ENCODE results near the gene C9orf40. TPM values are rescaled to one million over a fixed set of nuclear protein-coding genes. Genes with fewer than 3 reads are reported as not detected.

Gene C9orf40
- total RNA-seq, 1 donor from 2014 or later, result 3.2 TPM

GRCh38 chr9:74979844-74980243 is 27.1 kb upstream of the C9orf40 start:
- FAIRE-seq (no peak), DNase-seq (ENCODE audit: low read depth) (no peak)
- no peak overlapping the region for H3K4me3 ChIP-seq (ENCODE audit: low read depth, low read length)
- H3K36me3 ChIP-seq (ENCODE audit: control insufficient read depth, insufficient read depth, low read length), result no peaks in the 10 kb centered on the region
- TF ChIP-seq, protein P1, sequence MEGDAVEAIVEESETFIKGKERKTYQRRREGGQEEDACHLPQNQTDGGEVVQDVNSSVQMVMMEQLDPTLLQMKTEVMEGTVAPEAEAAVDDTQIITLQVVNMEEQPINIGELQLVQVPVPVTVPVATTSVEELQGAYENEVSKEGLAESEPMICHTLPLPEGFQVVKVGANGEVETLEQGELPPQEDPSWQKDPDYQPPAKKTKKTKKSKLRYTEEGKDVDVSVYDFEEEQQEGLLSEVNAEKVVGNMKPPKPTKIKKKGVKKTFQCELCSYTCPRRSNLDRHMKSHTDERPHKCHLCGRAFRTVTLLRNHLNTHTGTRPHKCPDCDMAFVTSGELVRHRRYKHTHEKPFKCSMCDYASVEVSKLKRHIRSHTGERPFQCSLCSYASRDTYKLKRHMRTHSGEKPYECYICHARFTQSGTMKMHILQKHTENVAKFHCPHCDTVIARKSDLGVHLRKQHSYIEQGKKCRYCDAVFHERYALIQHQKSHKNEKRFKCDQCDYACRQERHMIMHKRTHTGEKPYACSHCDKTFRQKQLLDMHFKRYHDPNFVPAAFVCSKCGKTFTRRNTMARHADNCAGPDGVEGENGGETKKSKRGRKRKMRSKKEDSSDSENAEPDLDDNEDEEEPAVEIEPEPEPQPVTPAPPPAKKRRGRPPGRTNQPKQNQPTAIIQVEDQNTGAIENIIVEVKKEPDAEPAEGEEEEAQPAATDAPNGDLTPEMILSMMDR (IDR thresholded peaks at IDR 0.05; ENCODE audit: insufficient read depth, low read length, severe bottlenecking), result no peak
- no peaks in the 10 kb centered on the region for H3K27me3 ChIP-seq (ENCODE audit: control insufficient read depth, insufficient read depth, low read length)

DNA sequence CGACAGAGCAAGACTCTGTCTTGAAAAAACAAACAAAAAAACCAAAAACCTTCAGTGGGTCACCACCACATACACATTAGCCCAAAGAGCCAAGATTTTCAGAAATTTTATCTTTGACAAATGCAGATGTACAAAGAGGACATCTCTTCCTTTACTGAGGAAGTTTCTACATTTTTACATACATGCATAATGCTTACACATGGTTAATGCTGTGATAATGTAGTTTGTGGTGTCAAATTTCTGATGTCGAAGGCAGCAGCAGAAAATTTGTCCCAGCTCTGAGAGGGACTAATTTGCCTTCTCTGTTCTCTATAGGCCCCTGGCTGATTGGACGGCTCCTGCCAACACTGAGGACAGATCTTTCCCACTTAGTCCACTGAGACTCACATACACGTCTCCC is 24.6 kb upstream of the C9orf40 start:
- TF ChIP-seq, protein P1 (IDR thresholded peaks at IDR 0.05; ENCODE audit: insufficient read depth, low read length, severe bottlenecking), result no peak
- no peaks in the 10 kb centered on the region for H3K27me3 ChIP-seq (ENCODE audit: control insufficient read depth, insufficient read depth, low read length)
- H3K36me3 ChIP-seq (ENCODE audit: control insufficient read depth, insufficient read depth, low read length), result no peaks in the 10 kb centered on the region
- FAIRE-seq, result no peak
- no peak for DNase-seq (ENCODE audit: low read depth)
- no peak overlapping the region for H3K4me3 ChIP-seq (ENCODE audit: low read depth, low read length)

DNA sequence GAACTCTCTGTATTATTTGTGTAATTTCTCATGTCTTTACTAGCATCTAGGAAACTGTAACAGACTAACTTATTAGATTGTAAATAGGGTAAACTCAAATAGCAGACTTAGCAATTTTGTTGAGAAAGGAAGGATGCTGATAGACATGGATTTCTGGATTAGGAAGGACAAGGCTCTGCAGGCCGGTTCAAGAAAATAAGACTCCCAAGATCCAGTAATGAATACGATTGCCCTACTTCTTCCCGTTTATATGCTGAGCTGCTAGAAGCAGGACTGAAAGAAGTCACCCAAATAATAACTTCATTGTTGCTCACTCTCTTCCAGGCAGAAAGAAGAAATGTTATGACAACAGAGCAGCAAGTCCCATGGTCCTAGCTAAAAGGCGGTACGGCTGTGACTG is 22.8 kb upstream of the C9orf40 start:
- TF ChIP-seq, protein P1 (IDR thresholded peaks at IDR 0.05; ENCODE audit: insufficient read depth, low read length, severe bottlenecking), result no peak
- H3K27me3 ChIP-seq (ENCODE audit: control insufficient read depth, insufficient read depth, low read length), result no peaks in the 10 kb centered on the region
- FAIRE-seq (no peak), DNase-seq (ENCODE audit: low read depth) (no peak)
- no peaks in the 10 kb centered on the region for H3K36me3 ChIP-seq (ENCODE audit: control insufficient read depth, insufficient read depth, low read length)
- no peak overlapping the region for H3K4me3 ChIP-seq (ENCODE audit: low read depth, low read length)

DNA sequence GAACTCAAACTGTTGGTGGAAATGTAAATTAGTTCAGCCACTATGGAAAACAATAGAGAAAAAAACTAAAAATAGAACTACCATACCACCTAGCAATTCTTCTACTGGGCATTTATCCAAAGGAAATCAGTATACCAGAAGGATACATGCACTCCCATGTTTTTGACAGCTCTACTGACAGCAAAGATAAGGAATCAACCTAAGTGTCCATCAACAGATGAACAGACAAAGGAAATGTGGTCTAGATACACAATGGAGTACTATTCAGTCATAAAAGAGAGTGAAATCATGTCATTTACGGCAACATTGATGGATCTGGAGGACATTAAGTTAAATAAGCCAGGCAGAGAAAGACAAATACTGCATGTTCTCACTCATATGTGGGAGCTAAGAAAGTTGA is 21.8 kb upstream of the C9orf40 start:
- DNase-seq (ENCODE audit: low read depth), result no peak
- Histone ChIP-seq H3K36me3 (ENCODE audit: control insufficient read depth, insufficient read depth, low read length) (no peaks in the 10 kb centered on the region), H3K4me3 (ENCODE audit: low read depth, low read length) (no peak overlapping the region), H3K27me3 (ENCODE audit: control insufficient read depth, insufficient read depth, low read length) (no peaks in the 10 kb centered on the region)
- FAIRE-seq, result no peak
- TF ChIP-seq, protein P1 (IDR thresholded peaks at IDR 0.05; ENCODE audit: insufficient read depth, low read length, severe bottlenecking), result no peak

DNA sequence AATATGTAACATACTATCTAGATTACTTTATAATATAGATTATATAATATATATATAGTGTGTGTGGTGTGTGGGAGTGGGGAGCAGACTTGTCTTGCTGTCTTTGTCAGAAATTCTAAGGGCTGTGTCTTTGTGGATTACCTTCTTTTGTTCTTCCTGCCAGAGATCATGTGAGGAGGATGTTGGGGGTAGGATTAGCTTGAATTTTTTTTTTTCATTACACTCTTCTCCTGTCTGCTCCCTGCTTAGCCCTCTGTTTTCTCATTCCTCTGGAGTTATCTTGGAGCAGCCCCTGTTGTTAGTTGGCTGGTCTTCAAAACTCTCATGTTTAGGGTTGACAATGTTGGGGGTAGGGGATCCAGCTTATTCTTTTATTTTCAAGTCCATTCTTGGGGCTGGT is 21.0 kb upstream of the C9orf40 start:
- Histone ChIP-seq H3K27me3 (ENCODE audit: control insufficient read depth, insufficient read depth, low read length) (no peaks in the 10 kb centered on the region), H3K36me3 (ENCODE audit: control insufficient read depth, insufficient read depth, low read length) (no peaks in the 10 kb centered on the region), H3K4me3 (ENCODE audit: low read depth, low read length) (no peak overlapping the region)
- no peak for DNase-seq (ENCODE audit: low read depth)
- FAIRE-seq, result no peak
- TF ChIP-seq, protein P1 (IDR thresholded peaks at IDR 0.05; ENCODE audit: insufficient read depth, low read length, severe bottlenecking), result no peak

GRCh38 chr9:74963056-74963455 is 10.3 kb upstream of the C9orf40 start:
- Histone ChIP-seq H3K27me3 (ENCODE audit: control insufficient read depth, insufficient read depth, low read length) (no peaks in the 10 kb centered on the region), H3K36me3 (ENCODE audit: control insufficient read depth, insufficient read depth, low read length) (no peaks in the 10 kb centered on the region), H3K4me3 (ENCODE audit: low read depth, low read length) (no peak overlapping the region)
- TF ChIP-seq, protein P1 (IDR thresholded peaks at IDR 0.05; ENCODE audit: insufficient read depth, low read length, severe bottlenecking), result no peak
- DNase-seq (ENCODE audit: low read depth), result no peak
- no peak for FAIRE-seq
